ENCODE data around the gene CORO2A. TPM values are rescaled to one million over a fixed set of nuclear protein-coding genes. Genes with fewer than 3 reads are reported as not detected.

Gene CORO2A
- total and polyA plus RNA-seq, 10 donors = 1.3 to 11.0 (median 6.1) TPM

DNA sequence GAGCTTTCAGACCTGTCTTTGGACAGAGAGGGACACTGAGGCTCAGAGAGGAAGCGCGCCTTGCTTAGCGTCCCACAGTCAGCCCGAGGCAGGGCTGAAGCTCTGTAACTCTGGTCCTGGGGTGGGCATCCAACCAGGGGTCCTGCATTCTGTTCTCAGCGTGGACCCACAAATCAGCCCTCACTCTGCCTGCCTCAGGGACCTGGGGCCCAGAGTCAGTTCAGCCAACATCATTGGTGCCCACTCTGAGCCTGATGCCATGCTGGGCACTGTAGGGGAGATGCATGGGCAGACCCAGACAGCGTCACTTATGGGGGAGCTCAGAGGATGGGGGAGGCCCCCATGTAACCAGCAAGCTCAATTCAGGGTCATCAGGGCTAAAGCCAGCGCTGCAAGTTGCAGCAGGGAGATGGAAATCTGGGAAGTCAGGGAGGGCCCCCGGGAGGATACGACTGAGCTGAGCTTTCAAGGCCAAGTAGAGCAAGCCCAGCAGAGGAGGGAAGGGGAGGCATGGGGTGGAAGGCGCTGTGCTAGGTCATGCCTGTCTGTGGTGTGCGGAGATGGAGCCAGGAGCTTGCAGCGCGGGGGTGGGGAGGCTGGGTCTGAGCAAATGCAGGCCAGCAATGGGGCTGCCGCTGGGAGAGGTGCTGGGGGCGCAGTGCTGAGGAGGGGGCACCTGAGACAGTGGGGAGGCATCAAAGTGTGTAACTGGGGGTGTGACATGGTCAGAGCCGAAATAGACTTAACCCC, 21.1 kb downstream of the CORO2A start:
- H3K36me3 ChIP-seq = peaks cover 0 to 4% (median 0%) of the 10 kb centered on the region in 6 donors
- 72 to 90% (median 82%) methylated on average over 15 to 16 of the region's 16 CpGs for WGBS, 5 donors
- intact Hi-C loops (cut with DNase I; ENCODE audit: low total_unique reads) = no loop called here
- TF ChIP-seq POLR2A (IDR thresholded peaks at IDR 0.05) (no peak), POLR2AphosphoS5 (IDR thresholded peaks at IDR 0.05) (no peak)
- TF ChIP-seq, protein P1, sequence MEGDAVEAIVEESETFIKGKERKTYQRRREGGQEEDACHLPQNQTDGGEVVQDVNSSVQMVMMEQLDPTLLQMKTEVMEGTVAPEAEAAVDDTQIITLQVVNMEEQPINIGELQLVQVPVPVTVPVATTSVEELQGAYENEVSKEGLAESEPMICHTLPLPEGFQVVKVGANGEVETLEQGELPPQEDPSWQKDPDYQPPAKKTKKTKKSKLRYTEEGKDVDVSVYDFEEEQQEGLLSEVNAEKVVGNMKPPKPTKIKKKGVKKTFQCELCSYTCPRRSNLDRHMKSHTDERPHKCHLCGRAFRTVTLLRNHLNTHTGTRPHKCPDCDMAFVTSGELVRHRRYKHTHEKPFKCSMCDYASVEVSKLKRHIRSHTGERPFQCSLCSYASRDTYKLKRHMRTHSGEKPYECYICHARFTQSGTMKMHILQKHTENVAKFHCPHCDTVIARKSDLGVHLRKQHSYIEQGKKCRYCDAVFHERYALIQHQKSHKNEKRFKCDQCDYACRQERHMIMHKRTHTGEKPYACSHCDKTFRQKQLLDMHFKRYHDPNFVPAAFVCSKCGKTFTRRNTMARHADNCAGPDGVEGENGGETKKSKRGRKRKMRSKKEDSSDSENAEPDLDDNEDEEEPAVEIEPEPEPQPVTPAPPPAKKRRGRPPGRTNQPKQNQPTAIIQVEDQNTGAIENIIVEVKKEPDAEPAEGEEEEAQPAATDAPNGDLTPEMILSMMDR (IDR thresholded peaks at IDR 0.05 in 8 of 11, conservative IDR thresholded peaks at IDR 0.05 in 3 of 11) = no peak
- H3K9me3 ChIP-seq = no peaks in the 10 kb centered on the region
- no peaks in the 10 kb centered on the region for H3K27me3 ChIP-seq (replicated peaks in 1 of 7)
- no peak overlapping the region for H3K27ac ChIP-seq
- no peak for DNase-seq
- no peak overlapping the region for H3K4me3 ChIP-seq
- H3K4me1 ChIP-seq = peaks cover 0 to 47% (median 33%) of the 10 kb centered on the region in 6 donors

DNA sequence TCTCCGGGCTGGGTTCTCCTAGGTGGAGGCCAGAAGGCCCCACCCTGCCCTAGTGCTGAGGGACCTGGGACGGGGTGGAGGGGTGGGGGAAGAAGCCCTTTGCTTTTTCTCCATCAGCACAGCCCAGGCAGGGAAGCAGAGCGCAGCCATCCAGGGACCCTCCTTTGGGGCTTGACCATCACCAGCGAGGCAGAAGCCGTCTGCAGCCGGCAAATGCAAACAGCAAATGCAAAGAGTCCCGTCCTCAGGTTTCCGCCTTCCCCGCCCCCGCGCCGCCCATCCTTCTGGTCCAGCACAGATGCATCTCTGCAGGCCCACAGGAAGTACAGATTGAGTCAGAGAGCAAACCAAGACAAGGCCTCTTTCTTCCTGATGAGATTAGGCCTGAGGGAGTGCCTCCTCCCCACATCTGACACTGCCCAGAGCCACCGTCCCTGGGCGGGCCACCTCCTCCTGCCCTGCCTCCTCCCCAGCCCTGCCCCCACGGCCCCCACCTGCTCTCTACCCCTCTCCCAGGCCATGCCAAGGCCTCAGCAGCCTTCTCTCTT, 23.4 kb downstream of the CORO2A start:
- TF ChIP-seq POLR2A (IDR thresholded peaks at IDR 0.05) = no peak
- TF ChIP-seq POLR2AphosphoS5 (IDR thresholded peaks at IDR 0.05) = peak in 1 of 3 donors; percentile 21
- TF ChIP-seq, protein P1 (IDR thresholded peaks at IDR 0.05 in 8 of 11, conservative IDR thresholded peaks at IDR 0.05 in 3 of 11) = no peak
- H3K36me3 ChIP-seq = peaks cover 0 to 4% (median 0%) of the 10 kb centered on the region in 6 donors
- H3K27me3 ChIP-seq (replicated peaks in 1 of 7) = no peaks in the 10 kb centered on the region
- peak; percentile 87 for DNase-seq
- peak overlapping the region in 4 of 8 donors; percentile 41 to 83 (median 64) for H3K27ac ChIP-seq
- 26 to 71% (median 55%) methylated on average over 14 to 15 of the region's 15 CpGs for WGBS, 5 donors
- intact Hi-C loops (cut with DNase I; ENCODE audit: low total_unique reads) = no loop called here
- peak overlapping the region in 1 of 8 donors; percentile 35 for H3K4me3 ChIP-seq
- H3K4me1 ChIP-seq = peaks cover 0 to 41% (median 23%) of the 10 kb centered on the region in 6 donors
- no peaks in the 10 kb centered on the region for H3K9me3 ChIP-seq

DNA sequence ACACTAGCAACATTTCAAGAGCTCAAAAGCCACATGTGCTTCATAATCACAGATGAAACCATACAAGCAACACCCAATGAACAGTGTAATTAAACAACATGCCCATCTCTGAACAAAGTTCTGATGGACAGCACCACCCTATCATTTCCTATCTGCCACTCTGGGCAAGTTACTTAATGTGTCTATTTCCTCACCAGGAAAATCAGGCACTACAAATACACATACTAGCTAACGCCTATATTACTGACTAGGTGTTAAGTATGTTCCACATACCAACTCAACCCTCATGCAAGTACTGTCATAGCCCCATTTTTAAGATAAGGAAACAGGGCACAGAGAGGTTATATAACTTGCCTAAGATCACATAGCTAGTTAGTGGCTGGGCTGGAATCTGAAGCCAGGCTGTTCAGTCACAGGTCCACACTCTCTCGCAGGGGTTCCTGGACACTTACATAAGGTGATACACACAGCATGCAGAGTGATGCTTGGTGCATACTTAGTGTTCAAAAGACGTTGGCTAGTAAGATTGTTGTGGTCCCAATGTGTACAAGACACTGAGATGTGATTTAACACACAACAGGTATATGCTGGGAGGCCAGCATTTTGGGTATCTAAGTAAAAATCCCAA, 24.2 kb downstream of the CORO2A start:
- peak overlapping the region in 1 of 8 donors; percentile 35 for H3K4me3 ChIP-seq
- intact Hi-C loops (cut with DNase I; ENCODE audit: low total_unique reads) = no loop called here
- peak overlapping the region in 3 of 8 donors; percentile 53 to 83 (median 76) for H3K27ac ChIP-seq
- peak; percentile 25 for DNase-seq
- TF ChIP-seq, protein P1 (IDR thresholded peaks at IDR 0.05 in 8 of 11, conservative IDR thresholded peaks at IDR 0.05 in 3 of 11) = no peak
- TF ChIP-seq POLR2AphosphoS5 (IDR thresholded peaks at IDR 0.05) (no peak), POLR2A (IDR thresholded peaks at IDR 0.05) (no peak)
- H3K36me3 ChIP-seq = no peaks in the 10 kb centered on the region
- H3K4me1 ChIP-seq = peaks cover 0 to 41% (median 23%) of the 10 kb centered on the region in 6 donors
- H3K27me3 ChIP-seq (replicated peaks in 1 of 7) = no peaks in the 10 kb centered on the region
- 61 to 83% (median 71%) methylated on average over 3 of the region's 3 CpGs for WGBS, 5 donors
- H3K9me3 ChIP-seq = no peaks in the 10 kb centered on the region

DNA sequence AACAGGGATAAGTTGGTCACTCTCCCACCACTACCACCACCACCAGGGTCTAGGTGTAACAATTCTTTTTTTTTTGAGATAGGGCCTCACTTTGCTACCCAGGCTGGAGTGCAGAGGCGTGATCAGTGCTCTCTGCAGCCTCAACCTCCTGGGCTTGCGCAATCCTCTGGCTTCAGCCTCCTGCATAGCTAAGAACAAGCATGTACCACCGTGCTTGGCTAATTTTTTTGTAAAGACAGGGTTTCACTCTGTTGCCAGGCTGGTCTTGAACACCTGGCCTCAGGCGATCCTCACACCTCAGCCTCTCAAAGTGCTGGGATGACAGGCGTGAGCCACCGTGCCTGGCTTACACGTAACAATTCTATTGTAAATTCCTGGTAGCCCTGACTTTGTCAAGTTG, 27.5 kb downstream of the CORO2A start:
- intact Hi-C loops (cut with DNase I; ENCODE audit: low total_unique reads) = no loop called here
- H3K27ac ChIP-seq = no peak overlapping the region
- TF ChIP-seq, protein P1 (IDR thresholded peaks at IDR 0.05 in 8 of 11, conservative IDR thresholded peaks at IDR 0.05 in 3 of 11) = no peak
- no peak for TF ChIP-seq POLR2A (IDR thresholded peaks at IDR 0.05)
- WGBS, 5 donors = 79 to 93% (median 86%) methylated on average over 7 of the region's 7 CpGs
- no peak for DNase-seq
- H3K27me3 ChIP-seq (replicated peaks in 1 of 7) = no peaks in the 10 kb centered on the region
- H3K4me3 ChIP-seq = no peak overlapping the region
- peaks cover 0 to 38% (median 19%) of the 10 kb centered on the region in 6 donors for H3K4me1 ChIP-seq
- no peaks in the 10 kb centered on the region for H3K36me3 ChIP-seq
- no peaks in the 10 kb centered on the region for H3K9me3 ChIP-seq

Data from spleen (tissue), 11 donors.